Measurements from ENCODE around the gene WDHD1.

GRCh38 chr14:55028066-55028465 is 1.2 kb upstream of the WDHD1 start:
- TF ChIP-seq CTCF (IDR thresholded peaks at IDR 0.05) = no peak
- no peak for TF ChIP-seq POLR2A (IDR thresholded peaks at IDR 0.05)
- no peak for TF ChIP-seq POLR2AphosphoS5 (IDR thresholded peaks at IDR 0.05)
